A673 (cell line): ENCODE measurements around the gene KCNJ5. TPM values are rescaled to one million over a fixed set of nuclear protein-coding genes. Genes with fewer than 3 reads are reported as not detected.

Experiments
- BruUV-seq: library from RNA; stranded (reverse); fragments of 400-500 nt; replicated peaks from 2 replicates; lab custom pipeline; 2021; lab: Mats Ljungman, UMichigan
- CTCF ChIA-PET: fragments of 300-600 bp; sonication (Branson Sonifier 250); formaldehyde crosslinking; loops from one replicate; lab custom pipeline; 2022; ENCODE audit warnings: antibody characterized with exemption; lab: Charles Lee
- POLR2A ChIA-PET: fragments of 300-600 bp; sonication (Branson Sonifier 250); formaldehyde crosslinking; loops from one replicate; lab custom pipeline; 2022; ENCODE audit warnings: antibody characterized with exemption; ENCODE audit not compliant: low non-redundant PET; lab: Charles Lee
- DNase-seq: peaks from one replicate; pipeline ENCODE4 v3.0.0-alpha.2; 2015; ENCODE audit warnings: low spot score
- H3K27ac ChIP-seq: fragments of 200-600 bp; sonication (generic); 2 replicates; pipeline ENCODE4 v1.5.1; 2016; ENCODE audit warnings: mixed run types, low read depth, mild to moderate bottlenecking, mixed read lengths, antibody characterized with exemption, low read length; ENCODE audit not compliant: poor library complexity, severe bottlenecking
- H3K27me3 ChIP-seq: fragments of 200-600 bp; sonication (generic); replicated peaks from 2 replicates; pipeline ENCODE4 v1.6.1; 2017; ENCODE audit warnings: mixed run types, low read depth, mild to moderate bottlenecking, mixed read lengths, antibody characterized with exemption, low read length; ENCODE audit not compliant: insufficient read depth, poor library complexity
- H3K36me3 ChIP-seq: fragments of 200-600 bp; sonication (generic); 2 replicates; pipeline ENCODE4 v1.6.1; 2016; ENCODE audit warnings: mixed run types, mild to moderate bottlenecking, mixed read lengths, antibody characterized with exemption, low read length; ENCODE audit not compliant: insufficient read depth, poor library complexity, severe bottlenecking
- H3K4me1 ChIP-seq: fragments of 200-600 bp; sonication (generic); 2 replicates; pipeline ENCODE4 v1.6.1; 2017; ENCODE audit warnings: mixed run types, mild to moderate bottlenecking, mixed read lengths, antibody characterized with exemption, low read length; ENCODE audit not compliant: insufficient read depth, poor library complexity, severe bottlenecking
- H3K4me3 ChIP-seq: fragments of 200-600 bp; sonication (generic); 2 replicates; pipeline ENCODE4 v1.5.1; 2016; ENCODE audit warnings: low read depth, mixed run types, mild to moderate bottlenecking, mixed read lengths, low read length; ENCODE audit not compliant: poor library complexity, severe bottlenecking
- H3K9me3 ChIP-seq: fragments of 200-600 bp; sonication (generic); 2 replicates; pipeline ENCODE4 v1.6.1; 2016; ENCODE audit warnings: mixed run types, low read depth, mild to moderate bottlenecking, mixed read lengths, antibody characterized with exemption, low read length; ENCODE audit not compliant: poor library complexity, severe bottlenecking
- EZH2 ChIP-seq: fragments of 200-600 bp; sonication (generic); IDR thresholded peaks from 2 replicates; pipeline ENCODE4 v1.6.1; 2017; ENCODE audit warnings: borderline replicate concordance, low read depth, mild to moderate bottlenecking, mixed read lengths, antibody characterized with exemption, low read length; ENCODE audit not compliant: poor library complexity, severe bottlenecking
- intact Hi-C: fragments of 100-400 bp; cut with micrococcal nuclease; formaldehyde crosslinking; loops from one replicate; pipeline ENCODE4 v1.10.0; 2022; ENCODE audit not compliant: unreplicated experiment
- total RNA-seq: library from RNA; stranded (reverse); gene quantifications from 2 replicates; pipeline ENCODE4 v1.2.3, GENCODE V29; 2021
- TF ChIP-seq, protein P1 (sequence below): fragments of 300-800, 200-600 bp; sonication (generic); conservative IDR thresholded peaks from 2 replicates; pipeline ENCODE4 v1.5.1; 2017; ENCODE audit warnings: low read depth, mild to moderate bottlenecking, antibody characterized with exemption, low read length, moderate library complexity, mixed read lengths

Gene KCNJ5
- total RNA-seq, 1 experiment from 2014 or later, result not detected

DNA sequence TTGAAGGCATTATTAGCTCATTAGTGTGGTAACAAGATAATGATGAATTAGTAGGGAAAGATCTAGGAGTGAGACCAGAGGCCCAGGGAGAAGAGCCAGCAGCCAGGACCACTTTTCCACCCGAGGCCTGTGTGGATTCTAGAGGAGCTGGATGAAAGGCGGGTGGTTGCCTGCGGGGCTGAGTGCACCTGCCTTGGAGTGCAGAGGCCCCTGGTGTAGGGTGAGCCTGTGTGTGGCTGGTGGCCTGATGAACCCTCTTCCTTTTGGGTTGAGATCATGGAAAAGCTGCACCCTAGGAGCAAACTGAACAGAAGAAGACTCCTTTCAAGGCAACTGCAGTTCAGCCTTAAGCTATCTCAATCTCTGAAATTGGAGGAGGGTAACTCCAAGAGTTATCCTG, 57.4 kb downstream of the KCNJ5 start:
- H3K36me3 ChIP-seq, result no peaks in the 10 kb centered on the region
- CTCF ChIA-PET, result interaction anchor here (2.5 kb wide), 1 partner anchor 64 kb away, joined by 10 read pairs; no protein-coding TSS in a partner anchor
- H3K27ac ChIP-seq, result no peak overlapping the region
- DNase-seq, result no peak
- TF ChIP-seq, protein P1, sequence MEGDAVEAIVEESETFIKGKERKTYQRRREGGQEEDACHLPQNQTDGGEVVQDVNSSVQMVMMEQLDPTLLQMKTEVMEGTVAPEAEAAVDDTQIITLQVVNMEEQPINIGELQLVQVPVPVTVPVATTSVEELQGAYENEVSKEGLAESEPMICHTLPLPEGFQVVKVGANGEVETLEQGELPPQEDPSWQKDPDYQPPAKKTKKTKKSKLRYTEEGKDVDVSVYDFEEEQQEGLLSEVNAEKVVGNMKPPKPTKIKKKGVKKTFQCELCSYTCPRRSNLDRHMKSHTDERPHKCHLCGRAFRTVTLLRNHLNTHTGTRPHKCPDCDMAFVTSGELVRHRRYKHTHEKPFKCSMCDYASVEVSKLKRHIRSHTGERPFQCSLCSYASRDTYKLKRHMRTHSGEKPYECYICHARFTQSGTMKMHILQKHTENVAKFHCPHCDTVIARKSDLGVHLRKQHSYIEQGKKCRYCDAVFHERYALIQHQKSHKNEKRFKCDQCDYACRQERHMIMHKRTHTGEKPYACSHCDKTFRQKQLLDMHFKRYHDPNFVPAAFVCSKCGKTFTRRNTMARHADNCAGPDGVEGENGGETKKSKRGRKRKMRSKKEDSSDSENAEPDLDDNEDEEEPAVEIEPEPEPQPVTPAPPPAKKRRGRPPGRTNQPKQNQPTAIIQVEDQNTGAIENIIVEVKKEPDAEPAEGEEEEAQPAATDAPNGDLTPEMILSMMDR, result no peak
- no peak for TF ChIP-seq EZH2
- BruUV-seq, result no TSS peak
- no peak overlapping the region for H3K4me3 ChIP-seq
- no peaks in the 10 kb centered on the region for H3K4me1 ChIP-seq
- no peaks in the 10 kb centered on the region for H3K27me3 ChIP-seq
- H3K9me3 ChIP-seq, result no peaks in the 10 kb centered on the region
- POLR2A ChIA-PET, result interaction anchor here (0.6 kb wide), 1 partner anchor 42 kb away, joined by 7 read pairs; no protein-coding TSS in a partner anchor
- intact Hi-C loops, result no loop called here

DNA sequence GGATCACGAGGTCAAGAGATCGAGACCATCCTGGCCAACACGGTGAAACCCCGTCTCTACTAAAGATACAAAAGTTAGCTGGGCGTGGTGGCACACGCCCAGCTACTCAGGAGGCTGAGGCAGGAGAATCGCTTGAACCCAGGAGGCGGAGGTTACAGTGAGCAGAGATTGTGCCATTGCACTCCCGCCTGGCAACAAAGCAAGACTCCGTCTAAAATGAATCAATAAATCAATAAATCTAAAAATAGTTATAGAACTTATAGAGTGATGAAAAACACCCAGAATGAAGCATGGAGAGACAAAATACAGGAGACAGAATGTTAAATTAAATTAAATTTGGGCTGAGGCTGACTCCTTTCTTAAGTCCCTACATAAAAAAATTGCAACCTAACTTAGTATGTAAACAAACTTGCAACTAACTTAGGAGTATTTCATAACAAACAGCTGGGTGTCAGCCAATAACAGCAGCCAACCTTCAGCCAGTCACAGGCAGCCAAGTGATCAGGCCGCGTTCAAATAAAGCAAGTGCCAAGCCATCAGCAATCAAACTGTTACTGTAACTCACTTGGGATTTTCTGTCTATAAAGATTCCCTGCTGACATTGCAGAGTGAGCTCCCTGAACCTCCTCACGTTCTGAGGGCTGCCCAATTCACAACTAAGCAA, 58.8 kb downstream of the KCNJ5 start:
- Histone ChIP-seq H3K27me3 (no peaks in the 10 kb centered on the region), H3K27ac (no peak overlapping the region), H3K4me1 (no peaks in the 10 kb centered on the region), H3K36me3 (no peaks in the 10 kb centered on the region), H3K4me3 (no peak overlapping the region), H3K9me3 (no peaks in the 10 kb centered on the region)
- POLR2A ChIA-PET, result no interaction called here
- BruUV-seq, result no TSS peak
- TF ChIP-seq, protein P1, result no peak
- no peak for TF ChIP-seq EZH2
- CTCF ChIA-PET, result interaction anchor here (0.6 kb wide), 1 partner anchor 369 kb away, joined by 4 read pairs; no protein-coding TSS in a partner anchor
- intact Hi-C loops, result loop anchor here (10.0 kb wide), 3 partner anchors 385 to 805 kb away; no protein-coding TSS in a partner anchor
- no peak for DNase-seq

DNA sequence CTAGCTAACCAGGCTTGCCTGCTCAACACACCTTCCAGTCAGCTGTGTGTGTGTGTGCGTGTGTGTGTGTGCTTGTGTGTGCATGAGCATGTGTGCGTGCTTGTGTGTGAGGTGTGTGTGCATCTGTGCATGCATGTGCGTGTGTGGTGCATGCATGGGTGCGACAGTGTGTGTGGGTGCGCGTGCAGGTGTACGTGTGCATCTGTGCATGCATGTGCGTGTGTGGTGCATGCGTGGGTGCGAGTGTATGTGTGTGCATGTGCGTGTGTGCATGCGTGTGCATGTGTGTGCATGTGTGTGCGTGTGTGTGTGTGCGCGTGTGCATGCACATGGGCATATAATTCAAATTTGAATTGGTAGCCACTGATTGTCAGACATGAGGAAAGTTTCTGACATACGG, 62.0 kb downstream of the KCNJ5 start:
- no peaks in the 10 kb centered on the region for H3K9me3 ChIP-seq
- DNase-seq, result no peak
- H3K27ac ChIP-seq, result no peak overlapping the region
- no peak overlapping the region for H3K4me3 ChIP-seq
- ChIA-PET CTCF (interaction anchor here (1.0 kb wide), 1 partner anchor 68 kb away, joined by 3 read pairs; no protein-coding TSS in a partner anchor), POLR2A (no interaction called here)
- H3K36me3 ChIP-seq, result no peaks in the 10 kb centered on the region
- H3K4me1 ChIP-seq, result no peaks in the 10 kb centered on the region
- intact Hi-C loops, result loop anchor here (10.0 kb wide), 3 partner anchors 382 to 802 kb away; no protein-coding TSS in a partner anchor
- H3K27me3 ChIP-seq, result no peaks in the 10 kb centered on the region
- no TSS peak for BruUV-seq
- TF ChIP-seq, protein P1, result no peak
- TF ChIP-seq EZH2, result no peak
